Esophagus (tissue), 2 donors: ENCODE measurements around the gene ZNF595. TPM values are rescaled to one million over a fixed set of nuclear protein-coding genes. Genes with fewer than 3 reads are reported as not detected.
"Not testable (repeated sequence)": the region's sequence is repeated elsewhere in the genome, so short reads cannot be mapped to it uniquely, and the experiment has no call there.

Source experiments
- H3K27ac ChIP-seq, 2 donors: one replicate each; pipeline ENCODE4 v1.5.1; 2013; ENCODE audit warnings: low read depth in 2 of 2, mild to moderate bottlenecking in 2 of 2, inconsistent platforms in 1 of 2, low read length in 1 of 2, moderate library complexity in 1 of 2
- H3K27me3 ChIP-seq, 2 donors: one replicate each; pipeline ENCODE4 v1.6.1; 2013; ENCODE audit warnings: low read length in 2 of 2, control low read depth in 1 of 2, mild to moderate bottlenecking in 1 of 2; ENCODE audit not compliant: insufficient read depth in 2 of 2, control insufficient read depth in 1 of 2
- H3K36me3 ChIP-seq, 2 donors: one replicate each; pipeline ENCODE4 v1.6.1; 2013; ENCODE audit warnings: low read length in 1 of 2; ENCODE audit not compliant: control insufficient read depth in 2 of 2, insufficient read depth in 2 of 2
- H3K4me1 ChIP-seq, 2 donors: one replicate each; pipeline ENCODE4 v1.6.1; 2013; ENCODE audit warnings: low read length in 1 of 2; ENCODE audit not compliant: control insufficient read depth in 2 of 2, insufficient read depth in 2 of 2
- H3K4me3 ChIP-seq, 2 donors: one replicate each; pipeline ENCODE4 v1.5.1; 2013; ENCODE audit warnings: low read length in 2 of 2, mild to moderate bottlenecking in 2 of 2, low read depth in 1 of 2, moderate library complexity in 1 of 2
- H3K9me3 ChIP-seq, 2 donors: one replicate each; pipeline ENCODE4 v1.6.1; 2013; ENCODE audit warnings: mild to moderate bottlenecking in 2 of 2, low read depth in 1 of 2, low read length in 1 of 2, moderate library complexity in 1 of 2; ENCODE audit not compliant: control insufficient read depth in 2 of 2, insufficient read depth in 1 of 2
- WGBS, 2 donors: extraction: QIAGEN DNeasy Blood & Tissue Kit; methylation state at CpG; one replicate each; pipeline ENCODE4 v1.1.7; 2013; 5-methylcytosine and 5-hydroxymethylcytosine counted together
- polyA plus RNA-seq, 2 donors: library from polyadenylated mRNA; stranded (reverse); fragments of 200-250 nt; gene quantifications; one replicate each; pipeline ENCODE4 v1.2.3, GENCODE V29; 2013
- donor health status: healthy with polysubstance abuse.
- donor health status: Bipolar disorder and iron deficiency.

The ZNF595 gene
- polyA plus RNA-seq, 2 donors = 3.3 to 5.2 TPM

- H3K27ac ChIP-seq = no peak overlapping the region
- H3K9me3 ChIP-seq = peaks cover 8 to 17% of the 10 kb centered on the region in 2 donors
- no peaks in the 10 kb centered on the region for H3K4me1 ChIP-seq
- WGBS, 2 donors = 94 to 100% methylated on average over 3 of the region's 3 CpGs
- H3K27me3 ChIP-seq = no peaks in the 10 kb centered on the region
- no peaks in the 10 kb centered on the region for H3K36me3 ChIP-seq
- H3K4me3 ChIP-seq = no peak overlapping the region
Observed at GRCh38 chr4:85951-86350, 32.8 kb downstream of the ZNF595 start.

DNA sequence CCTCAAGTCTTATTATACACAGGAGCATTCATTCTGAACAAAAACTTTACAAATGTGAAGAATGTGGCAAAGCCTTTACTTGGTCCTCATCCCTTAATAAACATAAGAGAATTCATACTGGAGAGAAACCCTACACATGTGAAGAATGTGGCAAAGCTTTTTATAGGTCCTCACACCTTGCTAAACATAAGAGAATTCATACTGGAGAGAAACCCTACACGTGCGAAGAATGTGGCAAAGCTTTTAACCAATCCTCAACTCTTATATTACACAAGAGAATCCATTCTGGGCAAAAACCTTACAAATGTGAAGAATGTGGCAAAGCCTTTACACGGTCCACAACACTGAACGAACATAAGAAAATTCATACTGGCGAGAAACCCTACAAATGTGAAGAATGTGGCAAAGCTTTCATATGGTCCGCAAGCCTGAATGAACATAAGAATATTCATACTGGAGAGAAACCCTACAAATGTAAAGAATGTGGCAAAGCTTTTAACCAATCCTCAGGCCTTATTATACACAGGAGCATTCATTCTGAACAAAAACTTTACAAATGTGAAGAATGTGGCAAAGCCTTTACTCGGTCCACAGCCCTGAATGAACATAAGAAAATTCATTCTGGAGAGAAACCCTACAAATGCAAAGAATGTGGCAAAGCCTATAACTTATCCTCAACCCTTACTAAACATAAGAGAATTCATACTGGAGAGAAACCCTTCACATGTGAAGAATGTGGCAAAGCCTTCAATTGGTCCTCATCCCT is 33.6 kb downstream of the ZNF595 start:
- H3K4me3 ChIP-seq, H3K27me3 ChIP-seq: not testable (repeated sequence)
- H3K9me3 ChIP-seq = peaks cover 8 to 18% of the 10 kb centered on the region in 2 donors

GRCh38 chr4:98386-98785 is 45.3 kb downstream of the ZNF595 start:
- 77 to 84% methylated on average over 1 of the region's 1 CpG for WGBS, 2 donors
- Histone ChIP-seq H3K36me3 (no peaks in the 10 kb centered on the region), H3K4me1 (no peaks in the 10 kb centered on the region), H3K27ac (no peak overlapping the region), H3K27me3 (no peaks in the 10 kb centered on the region), H3K9me3 (peaks cover 13 to 18% of the 10 kb centered on the region in 2 donors), H3K4me3 (no peak overlapping the region)

More for the DNA sequence above, 33.6 kb downstream of the ZNF595 start:
- H3K4me1 ChIP-seq, H3K27ac ChIP-seq, H3K36me3 ChIP-seq: not testable (repeated sequence)
- 96 to 97% methylated on average over 7 of the region's 7 CpGs for WGBS, 2 donors

DNA sequence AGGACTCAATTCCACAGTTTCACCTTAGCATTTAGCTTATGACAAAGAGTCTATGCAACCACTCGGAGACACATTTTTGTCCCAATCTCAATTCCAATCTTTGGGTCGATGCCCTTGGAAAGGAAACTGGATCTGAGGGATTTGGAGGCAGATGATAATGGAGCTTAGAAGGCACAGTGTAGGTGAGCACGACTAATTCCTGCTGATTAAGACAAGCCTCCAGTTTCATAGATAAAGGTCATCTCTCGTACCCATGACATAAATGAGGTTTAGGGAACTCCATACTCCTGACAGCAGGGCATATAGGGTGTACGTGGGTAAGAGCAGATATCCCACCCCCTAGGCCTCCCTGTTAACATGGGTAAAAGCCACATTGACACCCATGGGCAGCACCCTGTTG is 46.7 kb downstream of the ZNF595 start:
- Histone ChIP-seq H3K36me3 (no peaks in the 10 kb centered on the region), H3K9me3 (peaks cover 10 to 15% of the 10 kb centered on the region in 2 donors), H3K27me3 (no peaks in the 10 kb centered on the region), H3K4me3 (no peak overlapping the region), H3K27ac (no peak overlapping the region), H3K4me1 (no peaks in the 10 kb centered on the region)
- WGBS, 2 donors = 81 to 82% methylated on average over 5 of the region's 5 CpGs

DNA sequence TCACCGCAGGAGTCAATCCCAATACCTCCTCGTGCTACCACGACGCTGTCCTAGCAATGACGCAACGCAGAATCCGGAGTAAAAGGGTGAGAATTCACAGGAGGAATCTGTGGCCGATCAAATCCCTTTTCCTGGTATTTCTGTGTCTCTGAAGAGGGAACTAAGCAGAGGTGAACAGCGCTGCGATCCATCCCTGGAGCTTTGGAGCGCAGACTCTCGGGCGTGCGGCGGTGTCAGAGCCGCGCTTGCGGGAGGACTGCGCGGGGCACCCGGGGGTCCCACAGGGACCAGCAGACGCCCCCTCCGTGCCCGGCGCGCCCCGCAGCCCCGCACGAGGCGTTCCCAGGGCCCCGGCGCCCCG is 53.9 kb downstream of the ZNF595 start:
- H3K4me3 ChIP-seq = peak overlapping the region in 1 of 2 donors; percentile 19
- no peak overlapping the region for H3K27ac ChIP-seq
- H3K27me3 ChIP-seq = peaks cover 4 to 19% of the 10 kb centered on the region in 2 donors
- H3K4me1 ChIP-seq = peaks cover 0 to 4% of the 10 kb centered on the region in 2 donors
- WGBS, 2 donors = 27 to 28% methylated on average over 32 to 33 of the region's 33 CpGs
- peaks cover 6 to 37% of the 10 kb centered on the region in 2 donors for H3K9me3 ChIP-seq
- no peaks in the 10 kb centered on the region for H3K36me3 ChIP-seq

DNA sequence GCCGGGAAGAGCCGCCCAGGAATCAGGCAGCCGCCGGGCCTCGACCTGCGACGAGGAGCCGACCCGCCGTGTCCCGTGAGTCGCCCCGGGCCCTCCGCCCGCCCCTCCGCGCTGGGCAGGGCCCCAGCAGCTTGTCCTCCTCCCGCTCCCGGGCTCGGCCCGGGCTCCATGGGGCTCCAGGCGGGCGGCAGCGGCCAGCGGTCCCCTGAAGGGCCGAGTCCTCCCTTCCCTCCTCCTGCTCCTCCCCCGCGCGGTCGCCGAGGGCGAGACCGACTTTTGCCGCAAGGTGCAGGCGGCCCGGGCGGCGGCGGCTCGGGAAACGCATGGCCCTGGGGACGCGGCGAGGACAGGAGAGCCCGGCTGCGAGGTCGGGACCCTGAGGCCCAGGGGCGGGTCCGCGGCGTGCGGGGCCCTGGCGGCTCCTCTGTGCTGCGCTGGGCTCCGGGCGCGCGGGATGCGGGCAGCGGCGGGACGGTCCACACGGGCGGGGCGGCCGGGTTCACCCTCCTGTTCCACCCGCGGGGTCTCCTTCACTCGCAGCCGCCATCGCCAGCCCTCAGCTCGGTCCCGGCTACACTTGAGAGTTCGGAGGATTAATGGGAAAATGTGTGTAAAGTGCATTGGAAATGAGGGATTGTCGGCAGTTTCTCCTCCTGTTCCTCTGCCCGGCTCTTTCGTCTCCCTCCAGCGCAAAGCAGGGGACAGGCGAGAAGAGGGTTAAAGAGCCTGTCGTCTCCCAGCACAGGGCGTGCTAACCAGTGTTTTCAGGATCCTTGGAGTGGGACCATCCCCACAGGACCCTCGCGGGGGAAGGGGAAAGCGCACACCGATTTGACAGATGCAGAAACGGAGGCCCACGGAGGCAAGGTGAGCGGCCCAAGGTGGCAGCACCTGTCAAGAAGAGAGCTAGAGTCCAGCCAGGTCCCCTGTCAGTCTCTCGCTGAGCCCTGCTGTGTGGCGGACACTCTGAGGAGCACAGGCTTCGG is 54.6 kb downstream of the ZNF595 start:
- peaks cover 4 to 19% of the 10 kb centered on the region in 2 donors for H3K27me3 ChIP-seq
- 12 to 18% methylated on average over 58 to 91 of the region's 91 CpGs for WGBS, 2 donors
- H3K4me3 ChIP-seq = peak overlapping the region in 1 of 2 donors; percentile 19

GRCh38 chr4:112771-113170 is 59.6 kb downstream of the ZNF595 start:
- Histone ChIP-seq H3K27me3 (peaks cover 4 to 5% of the 10 kb centered on the region in 2 donors), H3K9me3 (peaks cover 6 to 19% of the 10 kb centered on the region in 2 donors), H3K4me1 (peaks cover 0 to 4% of the 10 kb centered on the region in 2 donors), H3K27ac (no peak overlapping the region), H3K4me3 (no peak overlapping the region), H3K36me3 (no peaks in the 10 kb centered on the region)
- WGBS, 2 donors = 67 to 68% methylated on average over 1 of the region's 1 CpG

More for the DNA sequence above, 54.6 kb downstream of the ZNF595 start:
- H3K36me3 ChIP-seq = no peaks in the 10 kb centered on the region
- peaks cover 0 to 4% of the 10 kb centered on the region in 2 donors for H3K4me1 ChIP-seq
- H3K27ac ChIP-seq = no peak overlapping the region
- peaks cover 6 to 37% of the 10 kb centered on the region in 2 donors for H3K9me3 ChIP-seq

GRCh38 chr4:113732-114131 is 60.6 kb downstream of the ZNF595 start:
- Histone ChIP-seq H3K9me3 (peaks cover 3 to 11% of the 10 kb centered on the region in 2 donors), H3K4me1 (no peaks in the 10 kb centered on the region), H3K27ac (no peak overlapping the region), H3K27me3 (peaks cover 0 to 4% of the 10 kb centered on the region in 2 donors), H3K4me3 (no peak overlapping the region), H3K36me3 (no peaks in the 10 kb centered on the region)
- 87 to 88% methylated on average over 2 of the region's 2 CpGs for WGBS, 2 donors

GRCh38 chr4:114149-114548 is 61.0 kb downstream of the ZNF595 start:
- H3K27ac ChIP-seq = no peak overlapping the region
- peaks cover 0 to 7% of the 10 kb centered on the region in 2 donors for H3K9me3 ChIP-seq
- no peaks in the 10 kb centered on the region for H3K36me3 ChIP-seq
- H3K4me3 ChIP-seq = no peak overlapping the region
- peaks cover 0 to 2% of the 10 kb centered on the region in 2 donors for H3K27me3 ChIP-seq
- H3K4me1 ChIP-seq = no peaks in the 10 kb centered on the region
